HepG2 (cell line): Measurements from ENCODE around the gene MT1M. TPM values are rescaled to one million over a fixed set of nuclear protein-coding genes. Genes with fewer than 3 reads are reported as not detected.

Source experiments
- CHD2 ChIP-seq: IDR thresholded peaks from 2 replicates; pipeline ENCODE4 v1.6.1; 2011; ENCODE audit warnings: low read depth, low read length, improper control_type of control experiment
- ETV6 ChIP-seq: sonication (generic); formaldehyde crosslinking; conservative IDR thresholded peaks from 2 replicates; pipeline ENCODE4 v1.4.0; 2020; ENCODE audit warnings: missing genetic modification reagents
- FOXA3 ChIP-seq: IDR thresholded peaks from 2 replicates; pipeline ENCODE4 v1.6.1; 2016; ENCODE audit warnings: missing genetic modification reagents, missing compliant biosample characterization
- IKZF1 ChIP-seq: fragments of 450-650 bp; IDR thresholded peaks from 2 replicates; pipeline ENCODE4 v1.7.1; 2016
- NFYB ChIP-seq: sonication (generic); formaldehyde crosslinking; IDR thresholded peaks from 2 replicates; pipeline ENCODE4 v1.4.0; 2020; ENCODE audit warnings: missing genetic modification reagents
- PRMT3 ChIP-seq: sonication (generic); formaldehyde crosslinking; IDR thresholded peaks from 2 replicates; pipeline ENCODE4 v1.8.1; 2022; ENCODE audit warnings: low read depth, mild to moderate bottlenecking, moderate library complexity, missing genetic modification reagents, borderline replicate concordance
- SALL2 ChIP-seq: sonication (generic); formaldehyde crosslinking; IDR thresholded peaks from 2 replicates; pipeline ENCODE4 v1.8.1; 2023; ENCODE audit warnings: mild to moderate bottlenecking, missing genetic modification reagents, inconsistent platforms
- SIX4 ChIP-seq: sonication (generic); formaldehyde crosslinking; IDR thresholded peaks from 2 replicates; pipeline ENCODE4 v1.4.0; 2020; ENCODE audit warnings: missing genetic modification reagents
- TCF7 ChIP-seq: sonication (generic); IDR thresholded peaks from 2 replicates; pipeline ENCODE4 v1.6.1; 2016; ENCODE audit warnings: antibody characterized with exemption, low read depth
- XBP1 ChIP-seq: sonication (generic); formaldehyde crosslinking; IDR thresholded peaks from 2 replicates; pipeline ENCODE4 v1.5.0; 2020; ENCODE audit warnings: missing genetic modification reagents
- ZNF333 ChIP-seq: sonication (generic); formaldehyde crosslinking; IDR thresholded peaks from 2 replicates; pipeline ENCODE4 v1.4.0; 2020; ENCODE audit warnings: mild to moderate bottlenecking, missing genetic modification reagents, borderline replicate concordance
- ZNF484 ChIP-seq: sonication (generic); formaldehyde crosslinking; IDR thresholded peaks from 2 replicates; pipeline ENCODE4 v1.5.1; 2020; ENCODE audit warnings: mild to moderate bottlenecking, low read depth, missing genetic modification reagents, borderline replicate concordance
- ZNF75D ChIP-seq: sonication (generic); formaldehyde crosslinking; IDR thresholded peaks from 2 replicates; pipeline ENCODE4 v1.8.1; 2023; ENCODE audit warnings: missing genetic modification reagents, mild to moderate bottlenecking, borderline replicate concordance
- ZNF768 ChIP-seq: sonication (generic); formaldehyde crosslinking; IDR thresholded peaks from 2 replicates; pipeline ENCODE4 v1.4.0; 2020; ENCODE audit warnings: missing genetic modification reagents
- polyA plus RNA-seq, 8 experiments: library from polyadenylated mRNA; depleted of rRNA in 3 of 8; stranded (reverse) in 7 of 8; unstranded in 1 of 8; fragments of >200 nt; fragmentation: Illumina TruSeq in 4 of 8; extraction: Trizol in 4 of 8; gene quantifications; 2 replicates each; pipeline versions ENCODE4 v1.2.1 to v1.2.3, GENCODE V29; 2011 to 2016; ENCODE audit warnings: low read depth in 4 of 8, missing spikeins in 1 of 8, mixed read lengths in 1 of 8; ENCODE audit not compliant: insufficient read depth in 1 of 8
- total RNA-seq, 5 experiments: library from RNA; depleted of rRNA; stranded (reverse); fragments of >200 nt; fragmentation: Illumina TruSeq; extraction: Trizol; gene quantifications; 2 replicates each; pipeline ENCODE4 v1.2.3, GENCODE V29; 2016; ENCODE audit warnings: low read depth in 1 of 5
- TF ChIP-seq, protein P1 (sequence below): sonication (generic); formaldehyde crosslinking; IDR thresholded peaks from 2 replicates; pipeline ENCODE4 v1.5.0; 2020; ENCODE audit warnings: mild to moderate bottlenecking, missing genetic modification reagents, borderline replicate concordance
- TF ChIP-seq, protein P2 (sequence below): sonication (generic); formaldehyde crosslinking; IDR thresholded peaks from 2 replicates; pipeline ENCODE4 v1.4.0; 2020; ENCODE audit warnings: missing genetic modification reagents, borderline replicate concordance

Gene MT1M
- total and polyA plus RNA-seq, 2 of the 13 experiments (the other 11 are each of a cell fraction or from before 2014, with no cell fraction given) = 4.6 TPM; not detected in 1

DNA sequence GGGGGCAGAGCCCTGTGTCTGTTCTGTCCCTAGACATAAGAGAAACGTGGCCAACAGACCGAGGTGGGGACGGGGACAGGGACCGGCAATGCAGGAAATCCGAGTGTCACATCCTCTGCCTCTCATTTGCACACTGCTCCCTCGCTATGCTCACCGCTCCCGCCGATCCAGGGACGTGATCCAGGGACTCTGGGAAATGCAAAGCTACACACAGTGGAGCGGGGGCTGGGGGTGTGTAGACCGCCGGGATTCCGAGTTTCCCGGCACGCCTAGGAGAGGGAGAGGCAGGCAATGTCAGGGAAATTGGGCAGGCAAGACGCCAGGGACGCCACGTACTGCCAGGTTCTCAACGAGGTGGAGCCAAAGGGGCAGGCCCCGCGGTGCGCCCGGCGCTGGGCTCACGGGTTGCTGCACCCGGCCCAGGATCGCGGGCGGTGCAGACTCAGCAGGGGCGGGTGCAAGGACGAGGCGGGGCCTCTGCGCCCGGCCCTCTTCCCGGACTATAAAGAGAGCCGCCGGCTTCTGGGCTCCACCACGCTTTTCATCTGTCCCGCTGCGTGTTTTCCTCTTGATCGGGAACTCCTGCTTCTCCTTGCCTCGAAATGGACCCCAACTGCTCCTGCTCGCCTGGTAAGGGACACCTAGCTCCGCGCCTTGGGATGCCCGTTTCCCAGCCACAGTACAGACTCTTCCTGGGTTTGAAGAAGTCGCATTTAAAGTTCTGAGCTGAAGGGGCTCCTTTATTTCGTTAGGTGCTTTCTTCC lies 49.7 kb downstream of the MT1M start, which contains the start of gene MT1X (continued):
- TF ChIP-seq ZNF768 (CRISPR knock-in tag) (peak; percentile 80), XBP1 (no peak), CHD2 (no peak), FOXA3 (CRISPR knock-in tag) (peak; percentile 15; the same call in 1 of the 2 replicates), ZNF484 (no peak), SIX4 (CRISPR knock-in tag) (no peak), TCF7 (peak; percentile 82), ZNF75D (no peak), IKZF1 (no peak), ETV6 (CRISPR knock-in tag) (no peak), ZNF333 (CRISPR knock-in tag) (peak; percentile 78; the same call in 1 of the 2 replicates), SALL2 (CRISPR knock-in tag) (no peak), PRMT3 (CRISPR knock-in tag) (no peak), NFYB (CRISPR knock-in tag) (no peak; the same call in 1 of the 2 replicates)
- TF ChIP-seq, protein P1, sequence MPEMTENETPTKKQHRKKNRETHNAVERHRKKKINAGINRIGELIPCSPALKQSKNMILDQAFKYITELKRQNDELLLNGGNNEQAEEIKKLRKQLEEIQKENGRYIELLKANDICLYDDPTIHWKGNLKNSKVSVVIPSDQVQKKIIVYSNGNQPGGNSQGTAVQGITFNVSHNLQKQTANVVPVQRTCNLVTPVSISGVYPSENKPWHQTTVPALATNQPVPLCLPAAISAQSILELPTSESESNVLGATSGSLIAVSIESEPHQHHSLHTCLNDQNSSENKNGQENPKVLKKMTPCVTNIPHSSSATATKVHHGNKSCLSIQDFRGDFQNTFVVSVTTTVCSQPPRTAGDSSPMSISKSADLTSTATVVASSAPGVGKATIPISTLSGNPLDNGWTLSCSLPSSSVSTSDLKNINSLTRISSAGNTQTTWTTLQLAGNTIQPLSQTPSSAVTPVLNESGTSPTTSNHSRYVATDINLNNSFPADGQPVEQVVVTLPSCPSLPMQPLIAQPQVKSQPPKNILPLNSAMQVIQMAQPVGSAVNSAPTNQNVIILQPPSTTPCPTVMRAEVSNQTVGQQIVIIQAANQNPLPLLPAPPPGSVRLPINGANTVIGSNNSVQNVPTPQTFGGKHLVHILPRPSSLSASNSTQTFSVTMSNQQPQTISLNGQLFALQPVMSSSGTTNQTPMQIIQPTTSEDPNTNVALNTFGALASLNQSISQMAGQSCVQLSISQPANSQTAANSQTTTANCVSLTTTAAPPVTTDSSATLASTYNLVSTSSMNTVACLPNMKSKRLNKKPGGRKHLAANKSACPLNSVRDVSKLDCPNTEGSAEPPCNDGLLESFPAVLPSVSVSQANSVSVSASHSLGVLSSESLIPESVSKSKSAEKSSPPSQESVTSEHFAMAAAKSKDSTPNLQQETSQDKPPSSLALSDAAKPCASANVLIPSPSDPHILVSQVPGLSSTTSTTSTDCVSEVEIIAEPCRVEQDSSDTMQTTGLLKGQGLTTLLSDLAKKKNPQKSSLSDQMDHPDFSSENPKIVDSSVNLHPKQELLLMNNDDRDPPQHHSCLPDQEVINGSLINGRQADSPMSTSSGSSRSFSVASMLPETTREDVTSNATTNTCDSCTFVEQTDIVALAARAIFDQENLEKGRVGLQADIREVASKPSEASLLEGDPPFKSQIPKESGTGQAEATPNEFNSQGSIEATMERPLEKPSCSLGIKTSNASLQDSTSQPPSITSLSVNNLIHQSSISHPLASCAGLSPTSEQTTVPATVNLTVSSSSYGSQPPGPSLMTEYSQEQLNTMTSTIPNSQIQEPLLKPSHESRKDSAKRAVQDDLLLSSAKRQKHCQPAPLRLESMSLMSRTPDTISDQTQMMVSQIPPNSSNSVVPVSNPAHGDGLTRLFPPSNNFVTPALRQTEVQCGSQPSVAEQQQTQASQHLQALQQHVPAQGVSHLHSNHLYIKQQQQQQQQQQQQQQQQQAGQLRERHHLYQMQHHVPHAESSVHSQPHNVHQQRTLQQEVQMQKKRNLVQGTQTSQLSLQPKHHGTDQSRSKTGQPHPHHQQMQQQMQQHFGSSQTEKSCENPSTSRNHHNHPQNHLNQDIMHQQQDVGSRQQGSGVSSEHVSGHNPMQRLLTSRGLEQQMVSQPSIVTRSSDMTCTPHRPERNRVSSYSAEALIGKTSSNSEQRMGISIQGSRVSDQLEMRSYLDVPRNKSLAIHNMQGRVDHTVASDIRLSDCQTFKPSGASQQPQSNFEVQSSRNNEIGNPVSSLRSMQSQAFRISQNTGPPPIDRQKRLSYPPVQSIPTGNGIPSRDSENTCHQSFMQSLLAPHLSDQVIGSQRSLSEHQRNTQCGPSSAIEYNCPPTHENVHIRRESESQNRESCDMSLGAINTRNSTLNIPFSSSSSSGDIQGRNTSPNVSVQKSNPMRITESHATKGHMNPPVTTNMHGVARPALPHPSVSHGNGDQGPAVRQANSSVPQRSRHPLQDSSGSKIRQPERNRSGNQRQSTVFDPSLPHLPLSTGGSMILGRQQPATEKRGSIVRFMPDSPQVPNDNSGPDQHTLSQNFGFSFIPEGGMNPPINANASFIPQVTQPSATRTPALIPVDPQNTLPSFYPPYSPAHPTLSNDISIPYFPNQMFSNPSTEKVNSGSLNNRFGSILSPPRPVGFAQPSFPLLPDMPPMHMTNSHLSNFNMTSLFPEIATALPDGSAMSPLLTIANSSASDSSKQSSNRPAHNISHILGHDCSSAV (CRISPR knock-in tag) = no peak
- TF ChIP-seq, protein P2, sequence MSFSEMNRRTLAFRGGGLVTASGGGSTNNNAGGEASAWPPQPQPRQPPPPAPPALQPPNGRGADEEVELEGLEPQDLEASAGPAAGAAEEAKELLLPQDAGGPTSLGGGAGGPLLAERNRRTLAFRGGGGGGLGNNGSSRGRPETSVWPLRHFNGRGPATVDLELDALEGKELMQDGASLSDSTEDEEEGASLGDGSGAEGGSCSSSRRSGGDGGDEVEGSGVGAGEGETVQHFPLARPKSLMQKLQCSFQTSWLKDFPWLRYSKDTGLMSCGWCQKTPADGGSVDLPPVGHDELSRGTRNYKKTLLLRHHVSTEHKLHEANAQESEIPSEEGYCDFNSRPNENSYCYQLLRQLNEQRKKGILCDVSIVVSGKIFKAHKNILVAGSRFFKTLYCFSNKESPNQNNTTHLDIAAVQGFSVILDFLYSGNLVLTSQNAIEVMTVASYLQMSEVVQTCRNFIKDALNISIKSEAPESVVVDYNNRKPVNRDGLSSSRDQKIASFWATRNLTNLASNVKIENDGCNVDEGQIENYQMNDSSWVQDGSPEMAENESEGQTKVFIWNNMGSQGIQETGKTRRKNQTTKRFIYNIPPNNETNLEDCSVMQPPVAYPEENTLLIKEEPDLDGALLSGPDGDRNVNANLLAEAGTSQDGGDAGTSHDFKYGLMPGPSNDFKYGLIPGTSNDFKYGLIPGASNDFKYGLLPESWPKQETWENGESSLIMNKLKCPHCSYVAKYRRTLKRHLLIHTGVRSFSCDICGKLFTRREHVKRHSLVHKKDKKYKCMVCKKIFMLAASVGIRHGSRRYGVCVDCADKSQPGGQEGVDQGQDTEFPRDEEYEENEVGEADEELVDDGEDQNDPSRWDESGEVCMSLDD = no peak
